HEK293 (cell line): ENCODE data around the gene PPP6R3.

Source experiments
- CTCF ChIP-seq: fragments of 450-650 bp; formaldehyde crosslinking; IDR thresholded peaks from 2 replicates; pipeline ENCODE4 v1.5.1; 2016; ENCODE audit warnings: missing biosample characterization, missing genetic modification characterization
- KLF9 ChIP-seq: fragments of 450-650 bp; formaldehyde crosslinking; IDR thresholded peaks from 2 replicates; pipeline ENCODE4 v1.5.1; 2016; ENCODE audit warnings: missing biosample characterization, missing genetic modification characterization, low read depth
- REST ChIP-seq: fragments of 450-650 bp; formaldehyde crosslinking; IDR thresholded peaks from 2 replicates; pipeline ENCODE4 v1.5.1; 2016; ENCODE audit warnings: missing biosample characterization, missing genetic modification characterization
- ZBTB21 ChIP-seq: fragments of 450-650 bp; formaldehyde crosslinking; IDR thresholded peaks from 2 replicates; pipeline ENCODE4 v1.5.1; 2017; ENCODE audit warnings: missing biosample characterization, missing genetic modification characterization
- ZBTB6 ChIP-seq: fragments of 450-650 bp; formaldehyde crosslinking; IDR thresholded peaks from 2 replicates; pipeline ENCODE4 v1.5.1; 2017; ENCODE audit warnings: missing biosample characterization, missing genetic modification characterization
- ZNF501 ChIP-seq: fragments of 450-650 bp; formaldehyde crosslinking; IDR thresholded peaks from 2 replicates; pipeline ENCODE4 v1.5.1; 2016; ENCODE audit warnings: missing biosample characterization, missing genetic modification characterization
- ZNF610 ChIP-seq: fragments of 450-650 bp; formaldehyde crosslinking; IDR thresholded peaks from 2 replicates; pipeline ENCODE4 v1.5.1; 2016; ENCODE audit warnings: missing biosample characterization, missing genetic modification characterization, borderline replicate concordance
- ZNF639 ChIP-seq: fragments of 450-650 bp; formaldehyde crosslinking; IDR thresholded peaks from 2 replicates; pipeline ENCODE4 v1.5.1; 2016; ENCODE audit warnings: missing biosample characterization, missing genetic modification characterization

GRCh38 chr11:68423481-68423880, 37.1 kb upstream of the PPP6R3 start:
- TF ChIP-seq CTCF: no peak
- no peak for TF ChIP-seq ZNF610
- no peak for TF ChIP-seq REST (tag by site-specific recombination)
- TF ChIP-seq KLF9 (tag by site-specific recombination): no peak
- no peak for TF ChIP-seq ZNF639
- TF ChIP-seq ZBTB21 (tag by site-specific recombination): no peak
- no peak for TF ChIP-seq ZBTB6 (tag by site-specific recombination)
- TF ChIP-seq ZNF501 (tag by site-specific recombination): no peak
